Daoy (cell line): Measurements from ENCODE around the gene ZNF90. TPM values are rescaled to one million over a fixed set of nuclear protein-coding genes. Genes with fewer than 3 reads are reported as not detected.
"Not testable (repeated sequence)": the region's sequence is repeated elsewhere in the genome, so short reads cannot be mapped to it uniquely, and the experiment has no call there.

Experiments used
- DNase-seq: peaks from one replicate; pipeline ENCODE4 v3.0.0-alpha.2; 2015; ENCODE audit warnings: low read depth
- total RNA-seq: library from RNA; depleted of rRNA; stranded (reverse); fragments of >200 nt; shearing (Covaris generic); gene quantifications from 2 replicates; pipeline ENCODE4 v1.2.3, GENCODE V29; 2014; rRNA removed

ZNF90 gene
- total RNA-seq = 2.1 and 2.4 TPM in 2 replicates

- peak; percentile 95 for DNase-seq
Measured at GRCh38 chr19:20077791-20078463, at the start of gene ZNF90. TSS of gene ZNF90 (plus strand) at chr19:20078000. CDS start at chr19:20078133, 133 bp downstream.

- no peak for DNase-seq
Measured at GRCh38 chr19:20028611-20029010, 49.2 kb upstream of the ZNF90 start.

- no peak for DNase-seq
Measured at GRCh38 chr19:20035935-20036334, 41.9 kb upstream of the ZNF90 start.

- DNase-seq = no peak
Measured at GRCh38 chr19:20038358-20039202, 39.2 kb upstream of the ZNF90 start.

- peak; percentile 97 for DNase-seq
Measured at GRCh38 chr19:20039203-20039723, 38.5 kb upstream of the ZNF90 start, which contains the start of gene ZNF682. TSS of gene ZNF682 (minus strand) at chr19:20039505. CDS start at chr19:20039345, 160 bp downstream.

- no peak for DNase-seq
Measured at GRCh38 chr19:20044663-20045062, 33.1 kb upstream of the ZNF90 start.

GRCh38 chr19:20045742-20046141 lies 32.1 kb upstream of the ZNF90 start:
- DNase-seq = not testable (repeated sequence)

- DNase-seq = peak; percentile 96
Measured at GRCh38 chr19:20051841-20052768, 25.7 kb upstream of the ZNF90 start.

- not testable (repeated sequence) for DNase-seq
Measured at GRCh38 chr19:20058738-20059137, 19.1 kb upstream of the ZNF90 start.

GRCh38 chr19:20060282-20060681 lies 17.5 kb upstream of the ZNF90 start:
- no peak for DNase-seq

- DNase-seq = no peak
Measured at GRCh38 chr19:20066861-20067260, 10.9 kb upstream of the ZNF90 start.

GRCh38 chr19:20067943-20068342 lies 9.9 kb upstream of the ZNF90 start:
- no peak for DNase-seq

- not testable (repeated sequence) for DNase-seq
Measured at GRCh38 chr19:20068559-20068958, 9.2 kb upstream of the ZNF90 start.

GRCh38 chr19:20070691-20071090 lies 7.1 kb upstream of the ZNF90 start:
- DNase-seq = no peak

- no peak for DNase-seq
Measured at GRCh38 chr19:20072936-20073335, 4.9 kb upstream of the ZNF90 start.

- peak; percentile 9 for DNase-seq
Measured at GRCh38 chr19:20078581-20079031, 806 bp downstream of the ZNF90 start.

- DNase-seq = no peak
Measured at GRCh38 chr19:20079476-20079875, 1.7 kb downstream of the ZNF90 start.

- DNase-seq = no peak
Measured at GRCh38 chr19:20080656-20081055, 2.9 kb downstream of the ZNF90 start.

- not testable (repeated sequence) for DNase-seq
Measured at GRCh38 chr19:20082232-20082833, 4.5 kb downstream of the ZNF90 start.

- DNase-seq = not testable (repeated sequence)
Measured at GRCh38 chr19:20082876-20083275, 5.1 kb downstream of the ZNF90 start.

GRCh38 chr19:20102097-20102496 lies 24.3 kb downstream of the ZNF90 start:
- no peak for DNase-seq
